ENCODE results near the gene PANX2. TPM values are rescaled to one million over a fixed set of nuclear protein-coding genes. Genes with fewer than 3 reads are reported as not detected.
A peak's percentile ranks its signal among the peaks of the same experiment; 100 is the strongest.

PANX2 gene
- total and polyA plus RNA-seq, 7 donors, result 0.17 to 3.0 (median 0.36) TPM; not detected in 2

- H3K27ac ChIP-seq, result no peak overlapping the region
- H3K4me3 ChIP-seq, result no peak overlapping the region
- intact Hi-C loops (cut with DNase I), result loop anchor here (10.0 kb wide), 1 partner anchor 342 kb away; the partner anchor contains the start of gene ZBED4
- peaks cover 0 to 23% (median 19%) of the 10 kb centered on the region in 4 donors for H3K4me1 ChIP-seq
- H3K9me3 ChIP-seq, result no peaks in the 10 kb centered on the region
- no peaks in the 10 kb centered on the region for H3K27me3 ChIP-seq
- no peak for DNase-seq
- TF ChIP-seq POLR2A (IDR thresholded peaks at IDR 0.05) (no peak), EP300 (IDR thresholded peaks at IDR 0.05) (no peak), POLR2AphosphoS5 (IDR thresholded peaks at IDR 0.05) (no peak)
- TF ChIP-seq, protein P1, sequence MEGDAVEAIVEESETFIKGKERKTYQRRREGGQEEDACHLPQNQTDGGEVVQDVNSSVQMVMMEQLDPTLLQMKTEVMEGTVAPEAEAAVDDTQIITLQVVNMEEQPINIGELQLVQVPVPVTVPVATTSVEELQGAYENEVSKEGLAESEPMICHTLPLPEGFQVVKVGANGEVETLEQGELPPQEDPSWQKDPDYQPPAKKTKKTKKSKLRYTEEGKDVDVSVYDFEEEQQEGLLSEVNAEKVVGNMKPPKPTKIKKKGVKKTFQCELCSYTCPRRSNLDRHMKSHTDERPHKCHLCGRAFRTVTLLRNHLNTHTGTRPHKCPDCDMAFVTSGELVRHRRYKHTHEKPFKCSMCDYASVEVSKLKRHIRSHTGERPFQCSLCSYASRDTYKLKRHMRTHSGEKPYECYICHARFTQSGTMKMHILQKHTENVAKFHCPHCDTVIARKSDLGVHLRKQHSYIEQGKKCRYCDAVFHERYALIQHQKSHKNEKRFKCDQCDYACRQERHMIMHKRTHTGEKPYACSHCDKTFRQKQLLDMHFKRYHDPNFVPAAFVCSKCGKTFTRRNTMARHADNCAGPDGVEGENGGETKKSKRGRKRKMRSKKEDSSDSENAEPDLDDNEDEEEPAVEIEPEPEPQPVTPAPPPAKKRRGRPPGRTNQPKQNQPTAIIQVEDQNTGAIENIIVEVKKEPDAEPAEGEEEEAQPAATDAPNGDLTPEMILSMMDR (IDR thresholded peaks at IDR 0.05), result no peak
- 88% methylated on average over 23 of the region's 23 CpGs for WGBS, 2 donors
- H3K36me3 ChIP-seq, result peaks cover 0 to 46% (median 16%) of the 10 kb centered on the region in 4 donors
Measured at GRCh38 chr22:50197000-50197800, 26.7 kb downstream of the PANX2 start.

DNA sequence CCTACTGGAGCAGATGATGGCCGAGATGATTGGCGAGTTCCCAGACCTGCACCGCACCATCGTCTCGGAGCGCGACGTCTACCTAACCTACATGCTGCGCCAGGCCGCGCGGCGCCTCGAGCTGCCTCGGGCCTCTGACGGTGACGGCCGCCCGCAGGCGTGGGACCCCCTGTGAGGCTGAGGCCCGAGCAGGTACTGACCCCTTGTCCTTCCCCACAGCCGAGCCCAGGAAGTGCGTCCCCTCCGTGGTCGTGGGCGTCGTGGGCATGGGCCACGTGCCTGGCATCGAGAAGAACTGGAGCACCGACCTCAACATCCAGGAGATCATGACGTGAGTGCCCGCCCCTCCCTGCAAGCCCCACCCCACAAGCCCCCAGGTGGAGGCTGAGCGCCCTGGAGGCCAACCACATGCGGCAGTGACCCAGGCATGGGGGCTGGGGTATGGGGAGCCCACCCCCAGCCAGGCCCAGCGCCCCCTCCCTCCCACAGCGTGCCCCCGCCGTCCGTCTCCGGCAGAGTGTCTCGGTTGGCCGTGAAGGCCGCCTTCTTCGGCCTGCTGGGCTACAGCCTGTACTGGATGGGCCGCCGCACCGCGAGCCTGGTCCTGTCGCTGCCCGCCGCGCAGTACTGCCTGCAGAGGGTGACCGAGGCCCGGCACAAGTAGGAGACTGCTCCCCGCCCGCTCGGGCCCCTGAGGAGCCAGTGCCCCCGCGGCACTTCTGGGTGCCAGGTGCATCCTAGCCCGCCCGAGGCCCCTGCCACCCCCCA lies 27.5 kb downstream of the PANX2 start:
- no peak for DNase-seq
- Histone ChIP-seq H3K36me3 (peaks cover 0 to 47% (median 16%) of the 10 kb centered on the region in 4 donors), H3K27ac (no peak overlapping the region), H3K27me3 (no peaks in the 10 kb centered on the region), H3K4me1 (peaks cover 0 to 28% (median 24%) of the 10 kb centered on the region in 4 donors), H3K9me3 (no peaks in the 10 kb centered on the region), H3K4me3 (no peak overlapping the region)
- WGBS, 2 donors, result 94% methylated on average over 61 of the region's 61 CpGs
- TF ChIP-seq POLR2AphosphoS5 (IDR thresholded peaks at IDR 0.05) (no peak), POLR2A (IDR thresholded peaks at IDR 0.05) (no peak), EP300 (IDR thresholded peaks at IDR 0.05) (no peak)
- TF ChIP-seq, protein P1 (IDR thresholded peaks at IDR 0.05), result no peak
- intact Hi-C loops (cut with DNase I), result loop anchor here (10.0 kb wide), 1 partner anchor 343 kb away; the partner anchor contains the start of gene ZBED4

DNA sequence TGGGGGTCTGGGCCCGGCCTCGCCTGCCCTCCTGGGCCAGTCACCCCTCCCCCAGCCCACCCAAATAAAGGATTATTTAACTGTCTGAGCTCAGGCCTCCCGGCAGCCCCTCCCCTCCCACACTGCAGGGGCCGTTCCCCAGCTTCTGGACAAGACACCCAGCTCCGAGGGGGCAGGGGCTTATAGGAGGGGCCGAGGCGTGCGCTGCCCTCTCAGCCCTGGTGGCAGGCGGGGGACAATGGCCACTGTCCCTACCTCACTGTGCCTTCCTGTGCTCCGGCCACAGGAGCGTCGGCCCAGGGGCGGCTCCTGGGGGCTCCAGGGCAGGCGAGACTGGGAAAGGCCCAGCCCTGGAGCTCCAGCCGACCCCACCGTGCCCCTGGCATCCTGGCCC lies 28.1 kb downstream of the PANX2 start:
- Histone ChIP-seq H3K9me3 (no peaks in the 10 kb centered on the region), H3K4me1 (peaks cover 0 to 32% (median 24%) of the 10 kb centered on the region in 4 donors), H3K36me3 (peaks cover 0 to 47% (median 16%) of the 10 kb centered on the region in 4 donors), H3K27ac (no peak overlapping the region), H3K4me3 (no peak overlapping the region), H3K27me3 (no peaks in the 10 kb centered on the region)
- TF ChIP-seq, protein P1 (IDR thresholded peaks at IDR 0.05), result no peak
- TF ChIP-seq EP300 (IDR thresholded peaks at IDR 0.05) (no peak), POLR2AphosphoS5 (IDR thresholded peaks at IDR 0.05) (no peak), POLR2A (IDR thresholded peaks at IDR 0.05) (no peak)
- 89 to 92% methylated on average over 16 of the region's 16 CpGs for WGBS, 2 donors
- intact Hi-C loops (cut with DNase I), result loop anchor here (10.0 kb wide), 1 partner anchor 344 kb away; the partner anchor contains the start of gene ZBED4
- DNase-seq, result no peak

- Histone ChIP-seq H3K27ac (peak overlapping the region in 1 of 4 donors; percentile 89), H3K4me3 (peak overlapping the region in 1 of 4 donors; percentile 87), H3K27me3 (no peaks in the 10 kb centered on the region), H3K4me1 (peaks cover 0 to 32% (median 24%) of the 10 kb centered on the region in 4 donors), H3K9me3 (no peaks in the 10 kb centered on the region), H3K36me3 (peaks cover 0 to 46% (median 10%) of the 10 kb centered on the region in 4 donors)
- no peak for TF ChIP-seq POLR2AphosphoS5 (IDR thresholded peaks at IDR 0.05)
- no peak for TF ChIP-seq POLR2A (IDR thresholded peaks at IDR 0.05)
- TF ChIP-seq, protein P1 (IDR thresholded peaks at IDR 0.05), result no peak
- TF ChIP-seq EP300 (IDR thresholded peaks at IDR 0.05), result no peak
- WGBS, 2 donors, result 87 to 90% methylated on average over 18 of the region's 18 CpGs
- intact Hi-C loops (cut with DNase I), result loop anchor here (10.0 kb wide), 1 partner anchor 344 kb away; the partner anchor contains the start of gene ZBED4
- DNase-seq, result no peak
Measured at GRCh38 chr22:50199251-50199721, 28.8 kb downstream of the PANX2 start.

All from sigmoid colon (tissue), 7 donors.